Measurements from ENCODE around the gene FGF6.
"Not testable (repeated sequence)": the region's sequence is repeated elsewhere in the genome, so short reads cannot be mapped to it uniquely, and the experiment has no call there.

FGF6 gene

DNA sequence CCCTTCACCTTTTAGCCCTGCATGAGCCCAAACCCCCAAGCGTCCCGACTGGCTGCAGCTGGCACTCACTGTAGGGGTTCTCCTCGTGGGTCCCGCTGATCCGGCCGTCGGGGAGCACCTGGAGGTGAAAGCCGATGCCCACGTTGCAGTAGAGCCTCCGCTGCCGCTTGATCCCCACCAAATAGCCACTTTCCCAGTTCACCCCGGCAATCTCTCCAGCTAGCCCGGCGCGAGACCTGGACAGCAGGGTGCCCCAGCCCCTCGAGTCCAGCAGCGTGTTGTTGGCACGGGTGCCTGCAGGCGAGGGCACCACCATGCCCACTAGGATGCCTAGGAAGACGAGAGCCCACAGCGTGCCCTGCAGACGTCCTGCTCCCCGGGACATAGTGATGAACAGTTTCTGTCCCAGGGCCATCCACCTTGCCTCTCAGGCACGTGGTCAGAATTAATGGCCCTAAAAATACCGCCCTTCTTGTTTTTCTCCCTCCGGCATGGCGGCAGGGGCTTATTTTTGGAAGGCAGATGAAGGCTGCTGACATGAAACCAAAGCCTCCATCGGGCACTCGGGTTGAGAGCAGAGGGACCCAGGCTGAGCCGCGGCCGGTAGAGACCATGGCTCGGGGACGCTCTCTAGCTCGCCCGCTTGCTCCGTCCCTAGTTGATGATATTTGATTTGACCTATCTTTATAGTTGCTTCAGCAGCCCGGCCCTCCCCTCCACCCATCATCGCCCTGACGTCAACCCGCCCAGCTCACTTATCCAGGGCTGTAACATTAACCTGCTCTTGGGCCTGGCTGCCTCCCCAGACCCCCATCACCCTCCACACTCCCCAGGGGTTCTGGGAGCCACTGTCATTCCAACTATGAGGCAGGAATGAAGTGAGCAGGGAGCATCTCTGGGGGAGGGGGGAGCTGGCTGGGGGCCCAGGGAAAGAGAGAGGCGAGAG, at the start of gene FGF6:
TSS of gene FGF6 (minus strand) at position 660 of the 946 bp plus-strand sequence. CDS start at position 415, 245 bp downstream.
- DNase-seq, result no peak

- DNase-seq, result no peak
These were observed 45.4 kb upstream of the FGF6 start for GRCh38 chr12:4490973-4491372.

- DNase-seq, result no peak
These were observed 43.9 kb upstream of the FGF6 start for GRCh38 chr12:4489556-4489955.

- DNase-seq, result no peak
These were observed 41.4 kb upstream of the FGF6 start for GRCh38 chr12:4486980-4487379.

DNA sequence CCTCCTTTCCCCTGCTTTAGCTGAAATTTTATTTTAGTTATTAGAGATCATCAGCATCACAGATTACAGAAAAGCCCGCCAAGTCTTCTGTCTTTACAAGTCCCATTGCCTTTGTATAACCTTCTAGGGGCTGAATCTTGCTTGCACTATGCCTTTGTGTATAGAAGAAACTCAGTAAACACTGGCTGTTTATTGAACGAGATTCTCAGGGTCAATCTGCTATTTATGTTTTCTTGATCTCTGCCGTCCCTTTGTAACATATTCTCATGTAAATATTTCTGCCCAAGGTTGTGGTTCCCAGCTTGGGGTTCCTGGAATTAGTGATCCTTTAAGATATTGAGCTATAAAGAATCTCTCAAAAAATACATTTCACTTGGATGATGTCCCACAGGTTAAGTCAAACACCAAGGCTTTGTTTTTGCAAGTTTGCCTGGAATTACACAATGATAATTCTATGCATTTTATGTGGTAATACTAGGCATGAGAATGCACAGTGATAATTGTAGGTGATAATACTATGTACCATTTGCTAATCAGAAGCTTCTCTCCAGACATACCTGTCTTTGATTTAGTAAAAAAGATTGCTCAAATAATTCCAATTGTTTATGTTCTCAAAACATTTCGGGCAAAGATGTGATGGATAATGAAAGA, 40.6 kb upstream of the FGF6 start:
- DNase-seq, result no peak

DNA sequence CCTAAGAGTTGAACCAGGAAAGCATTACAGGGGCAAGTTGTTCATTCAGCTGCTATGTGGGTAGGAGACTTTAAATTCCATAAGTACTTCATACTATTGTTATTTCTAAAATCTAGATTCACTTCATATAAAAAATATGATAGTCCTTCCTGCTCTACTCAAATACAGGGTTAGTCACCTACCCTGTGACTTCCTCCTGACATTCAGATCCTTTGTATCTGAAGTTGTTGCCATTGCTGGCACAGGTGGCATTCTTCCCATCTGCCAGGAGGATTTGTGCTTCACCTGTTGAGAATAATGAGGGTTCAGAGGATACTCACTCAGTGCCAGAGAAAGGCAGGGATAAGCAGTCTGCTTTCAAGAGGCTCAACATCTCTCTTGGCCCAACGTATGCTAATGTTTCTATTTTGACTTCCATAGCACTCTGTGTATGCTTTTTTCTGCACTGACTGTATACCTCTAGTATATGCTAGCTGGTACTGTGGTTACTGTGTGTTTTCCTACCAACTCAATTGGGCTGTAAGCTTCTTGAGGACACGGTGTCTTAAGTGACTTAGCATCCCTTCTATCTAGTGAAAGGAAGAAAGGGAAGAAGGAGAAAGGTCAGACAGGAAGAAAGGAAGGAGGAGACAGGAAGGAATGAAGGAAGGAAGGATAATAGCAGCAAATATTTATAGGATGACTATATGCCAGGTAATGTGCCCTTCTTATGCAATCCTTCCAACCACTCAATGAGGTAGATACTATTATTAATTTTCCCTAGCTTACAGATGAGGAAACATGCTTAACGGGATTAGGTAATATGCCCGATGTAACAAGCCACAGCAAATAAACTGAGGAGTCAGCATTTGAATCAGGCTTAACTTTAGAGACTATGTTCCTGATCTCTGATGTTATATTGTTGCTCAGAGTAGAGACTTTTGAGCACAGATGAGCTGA, 38.5 kb upstream of the FGF6 start:
- no peak for DNase-seq

DNA sequence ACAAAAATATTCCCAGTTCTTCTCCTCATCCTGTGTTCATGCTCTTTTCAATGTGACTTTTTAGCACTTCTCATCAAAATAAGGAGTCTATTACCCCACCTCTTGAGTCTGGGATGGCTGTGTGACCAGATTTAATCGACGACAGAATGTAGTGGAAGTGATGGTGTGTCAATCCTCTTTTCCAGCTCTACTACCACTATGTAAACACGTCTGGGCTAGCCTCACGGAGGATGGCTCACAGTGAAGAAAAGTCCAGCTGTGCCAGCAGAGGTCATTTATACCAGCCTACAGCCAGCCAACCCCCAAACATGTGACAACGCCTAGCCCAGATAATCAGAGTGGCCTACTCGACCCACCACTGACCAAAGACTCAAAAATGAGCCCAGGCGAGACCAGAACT, 37.3 kb upstream of the FGF6 start:
- no peak for DNase-seq

DNA sequence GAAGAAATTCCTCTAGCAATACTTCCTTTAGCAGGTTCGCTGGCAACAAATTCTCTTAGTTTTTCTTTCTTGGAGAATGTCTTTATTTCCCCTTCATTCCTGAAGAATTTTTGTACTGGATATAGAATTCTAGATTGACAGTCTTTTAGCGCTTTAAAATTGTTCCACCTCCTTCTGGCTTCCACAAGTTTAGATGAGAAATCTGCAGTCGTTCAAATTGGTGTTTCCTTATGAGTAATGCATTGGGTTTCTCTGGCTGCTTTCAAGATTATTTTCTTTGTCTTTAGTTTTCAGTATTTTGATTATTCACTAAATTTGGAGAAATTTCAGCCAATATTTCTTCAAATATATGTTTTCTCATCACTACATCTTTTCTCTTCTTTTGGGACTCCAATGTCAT, 33.3 kb upstream of the FGF6 start:
- DNase-seq, result no peak

- DNase-seq, result no peak
These were observed 31.5 kb upstream of the FGF6 start for GRCh38 chr12:4477129-4477528.

DNA sequence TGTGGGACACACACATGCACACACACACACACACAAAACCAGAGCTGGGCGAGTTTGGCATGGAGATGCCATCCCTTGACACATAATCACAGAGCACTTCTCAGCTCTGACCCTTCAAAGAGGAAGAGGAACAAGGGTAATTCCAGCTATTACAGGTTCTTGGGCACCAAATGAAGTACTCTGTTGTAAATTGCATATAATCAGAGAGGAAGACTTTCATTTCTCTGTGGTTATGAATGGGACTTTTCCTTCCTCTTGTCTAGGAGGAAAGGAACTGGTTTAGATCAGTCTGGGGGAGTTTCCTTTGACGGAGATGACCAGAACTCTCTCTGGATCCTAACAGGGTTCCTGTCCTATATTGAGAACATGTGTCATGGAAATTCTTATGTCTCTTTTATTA, 26.4 kb upstream of the FGF6 start:
- DNase-seq, result no peak

- DNase-seq, result no peak
These were observed 25.6 kb upstream of the FGF6 start for GRCh38 chr12:4471256-4471655.

DNA sequence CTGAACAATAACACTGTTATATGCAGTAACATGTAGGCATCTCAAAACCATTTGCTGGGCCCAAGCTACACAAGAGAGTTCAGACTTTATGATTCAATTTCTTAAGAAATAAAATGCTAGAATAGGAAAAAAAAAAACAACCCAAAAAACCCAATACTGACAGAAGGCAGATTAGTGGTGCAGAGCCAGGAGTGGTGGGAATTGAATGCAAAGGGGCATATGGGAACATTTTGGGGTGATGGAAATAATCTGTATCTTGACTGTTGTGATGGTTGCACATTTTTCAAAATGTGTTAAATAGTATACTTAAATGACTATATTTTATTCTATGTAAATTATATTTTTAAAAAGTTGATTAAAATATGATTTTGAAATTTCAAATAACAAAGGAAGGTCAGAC, 23.4 kb upstream of the FGF6 start:
- DNase-seq, result no peak

DNA sequence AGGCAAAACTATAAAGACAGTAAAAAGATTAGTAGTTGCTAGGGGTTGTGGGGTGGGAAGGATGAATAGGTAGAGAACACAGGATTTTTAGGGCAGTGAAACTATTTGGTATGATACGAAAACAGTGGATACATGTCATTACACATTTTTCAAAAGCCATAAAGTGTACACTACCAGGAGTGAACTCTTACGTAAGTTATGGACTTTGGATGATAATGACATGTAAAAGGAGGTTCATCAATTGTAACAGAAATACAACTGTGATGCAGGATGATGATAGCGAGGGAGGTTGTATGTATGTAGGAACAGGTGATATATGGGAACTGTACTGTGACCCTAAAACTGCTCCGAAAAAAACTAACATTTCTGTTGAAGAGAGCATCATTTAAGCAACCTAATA, 15.1 kb upstream of the FGF6 start:
- no peak for DNase-seq

DNA sequence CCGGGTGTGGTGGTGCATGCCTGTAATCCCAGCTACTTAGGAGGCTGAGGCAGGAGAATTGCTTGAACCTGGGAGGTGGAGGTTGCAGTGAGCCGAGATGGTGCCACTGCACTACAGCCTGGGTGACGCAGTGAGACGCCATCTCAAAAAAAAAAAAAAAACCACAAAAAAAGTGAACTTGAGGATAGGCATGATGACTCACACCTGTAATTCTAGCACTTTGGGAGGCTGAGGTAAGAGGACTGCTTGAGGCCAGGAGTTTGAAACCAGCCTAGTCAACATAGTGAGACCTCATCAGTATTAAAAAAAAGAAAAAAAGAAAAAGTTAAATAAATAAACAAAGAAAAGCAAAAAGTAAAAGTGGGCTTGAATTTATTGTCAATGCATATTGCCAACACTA, 10.2 kb upstream of the FGF6 start:
- not testable (repeated sequence) for DNase-seq

- no peak for DNase-seq
These were observed 8.8 kb upstream of the FGF6 start for GRCh38 chr12:4454315-4454860.

GRCh38 chr12:4451694-4452093, 6.1 kb upstream of the FGF6 start:
- DNase-seq, result no peak

DNA sequence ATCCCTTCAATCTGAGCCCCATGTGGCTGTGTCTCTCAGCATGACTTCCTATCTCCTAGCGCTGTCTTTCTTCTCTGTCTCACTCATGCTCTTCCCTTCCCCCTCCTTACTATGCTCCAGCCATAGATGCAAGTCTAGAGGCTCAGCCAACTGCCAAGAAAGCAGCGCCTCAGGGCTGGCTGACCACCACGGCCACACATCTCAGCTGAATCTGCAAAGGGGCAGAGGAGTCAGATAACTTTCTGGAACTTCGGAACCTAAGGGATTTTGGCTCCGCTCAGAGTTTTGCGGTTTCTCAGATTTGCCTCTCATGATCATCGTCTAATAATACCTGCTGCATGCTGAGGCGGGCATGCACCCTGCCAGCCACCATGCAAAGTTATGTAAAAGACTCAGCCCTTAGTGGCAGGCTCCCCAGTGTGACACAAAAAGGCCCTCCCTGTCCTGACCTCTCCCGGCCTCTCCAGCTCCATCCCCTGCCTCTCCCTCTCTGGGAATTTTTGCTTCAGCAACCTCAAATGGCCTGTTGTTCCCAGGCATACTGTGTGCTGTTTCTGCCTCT, 5.0 kb upstream of the FGF6 start:
- DNase-seq, result no peak

DNA sequence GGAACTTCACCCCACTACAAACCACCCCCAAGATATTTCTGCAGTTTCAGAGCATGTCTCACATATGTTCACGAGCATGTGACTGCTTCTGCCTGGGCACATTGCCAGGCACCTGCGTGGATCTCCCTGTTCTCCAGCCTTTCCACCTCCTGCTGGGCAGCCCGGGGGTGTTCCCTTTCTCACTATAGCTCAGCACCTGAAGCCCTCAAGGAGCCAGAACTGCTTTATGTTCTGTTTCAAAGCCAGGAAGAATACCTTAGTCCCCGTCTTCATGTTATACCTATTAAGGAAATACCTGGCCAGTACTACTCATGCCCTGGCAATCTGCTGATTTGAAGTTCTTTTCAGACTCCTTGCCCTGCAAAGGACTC, 4.2 kb upstream of the FGF6 start:
- DNase-seq, result no peak

GRCh38 chr12:4448943-4449850, 3.6 kb upstream of the FGF6 start:
- no peak for DNase-seq

GRCh38 chr12:4448371-4448940, 2.8 kb upstream of the FGF6 start:
- no peak for DNase-seq

GRCh38 chr12:4447151-4447550, 1.5 kb upstream of the FGF6 start:
- no peak for DNase-seq

Data from fibroblast of upper back skin (primary cell).